ENCODE results near the gene CCDC90B.

- TF ChIP-seq YY1 (IDR thresholded peaks at IDR 0.05) (no peak), RAD21 (IDR thresholded peaks at IDR 0.05) (no peak), CTCF (IDR thresholded peaks at IDR 0.05; ENCODE audit: low read depth, low read length, missing input control) (no peak), SP1 (IDR thresholded peaks at IDR 0.05) (no peak), EGR1 (IDR thresholded peaks at IDR 0.05; ENCODE audit: low read depth in 2 of 2) (no peak), ATF3 (IDR thresholded peaks at IDR 0.05) (no peak), TAF1 (conservative IDR thresholded peaks at IDR 0.05) (no peak), GABPA (IDR thresholded peaks at IDR 0.05 in 1 of 2, conservative IDR thresholded peaks at IDR 0.05 in 1 of 2) (no peak), REST (IDR thresholded peaks at IDR 0.05) (no peak), NR2F2 (IDR thresholded peaks at IDR 0.05) (no peak), JUND (IDR thresholded peaks at IDR 0.05) (no peak)
Observed at GRCh38 chr11:83318931-83319330, 32.8 kb upstream of the CCDC90B start.

Measured in liver (tissue), 3 donors.